ENCODE results near the gene GPR156. TPM values are rescaled to one million over a fixed set of nuclear protein-coding genes. Genes with fewer than 3 reads are reported as not detected.
"Not testable (repeated sequence)": the region's sequence is repeated elsewhere in the genome, so short reads cannot be mapped to it uniquely, and the experiment has no call there.

Gene GPR156
- total RNA-seq, 2 experiments from 2014 or later, result not detected

DNA sequence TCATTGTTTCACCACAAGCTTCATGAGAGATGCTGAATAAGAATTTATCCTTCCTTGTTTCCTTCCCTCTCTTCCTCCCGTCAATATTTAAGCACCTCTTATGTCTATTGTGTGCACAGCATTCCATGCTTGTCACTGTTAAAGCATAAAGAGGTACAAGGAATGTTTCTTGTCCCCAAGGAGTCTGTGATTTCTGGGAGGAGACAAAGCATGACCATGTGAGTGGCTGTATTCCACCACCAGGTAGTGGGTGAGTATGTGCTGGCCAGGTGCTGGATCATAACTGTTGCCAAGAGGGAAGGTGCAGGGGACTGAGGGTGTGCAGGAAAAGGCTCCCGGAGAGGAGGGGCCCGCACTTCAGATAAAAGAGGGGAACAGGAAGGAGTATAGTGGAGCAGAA is 127.9 kb downstream of the GPR156 start:
- DNase-seq (no peak), ATAC-seq (ENCODE audit: low read depth) (no peak)
- Mint-ChIP-seq H3K27ac (no peak overlapping the region), H3K9me3 (peaks cover 21% of the 10 kb centered on the region), H3K36me3 (peaks cover 7% of the 10 kb centered on the region), H3K27me3 (peaks cover 16% of the 10 kb centered on the region), H3K4me3 (no peak overlapping the region), H3K4me1 (no peaks in the 10 kb centered on the region)
- POLR2A ChIA-PET, result no interaction called here

DNA sequence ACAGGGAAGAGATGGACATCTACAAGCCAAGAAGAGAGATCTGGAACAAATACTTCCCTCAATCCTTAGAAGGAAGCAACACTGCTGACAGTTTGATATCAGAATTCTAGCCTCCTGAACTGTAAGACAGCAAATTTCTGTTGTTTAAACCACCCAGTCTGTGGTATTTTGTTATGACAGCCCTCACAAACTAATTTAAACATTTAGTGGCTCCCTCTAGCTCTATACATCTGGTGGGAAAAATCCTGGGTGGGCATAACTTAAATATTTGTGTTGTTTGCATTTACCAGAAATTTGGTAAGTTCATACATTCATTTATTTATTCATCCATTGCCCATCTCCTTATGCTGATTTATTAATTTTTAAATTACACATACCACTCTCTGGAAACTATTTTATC is 128.3 kb downstream of the GPR156 start:
- Mint-ChIP-seq H3K9me3 (peaks cover 21% of the 10 kb centered on the region), H3K4me3 (no peak overlapping the region), H3K27me3 (peaks cover 12% of the 10 kb centered on the region), H3K27ac (no peak overlapping the region), H3K4me1 (no peaks in the 10 kb centered on the region), H3K36me3 (peaks cover 7% of the 10 kb centered on the region)
- POLR2A ChIA-PET, result no interaction called here
- DNase-seq (no peak), ATAC-seq (ENCODE audit: low read depth) (no peak)

DNA sequence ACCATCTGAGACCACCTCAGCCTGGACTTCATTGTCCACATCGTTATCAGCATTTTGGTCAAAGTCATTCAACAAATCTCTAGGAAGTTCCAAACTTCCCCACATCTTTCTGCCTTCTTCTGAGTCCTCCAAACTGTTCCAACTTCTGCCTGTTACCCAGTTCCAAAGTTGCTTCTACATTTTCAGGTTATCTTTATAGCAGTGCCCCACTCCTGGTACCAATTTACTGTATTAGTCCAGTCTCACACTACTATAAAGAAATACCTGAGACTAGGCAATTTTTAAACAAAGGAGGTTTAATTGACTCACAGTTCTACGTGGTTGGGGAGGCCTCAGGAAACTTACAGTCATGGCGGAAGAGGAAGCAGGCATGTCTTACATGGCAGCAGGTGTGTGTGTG is 129.3 kb downstream of the GPR156 start:
- ATAC-seq (ENCODE audit: low read depth); POLR2A ChIA-PET: not testable (repeated sequence)

DNA sequence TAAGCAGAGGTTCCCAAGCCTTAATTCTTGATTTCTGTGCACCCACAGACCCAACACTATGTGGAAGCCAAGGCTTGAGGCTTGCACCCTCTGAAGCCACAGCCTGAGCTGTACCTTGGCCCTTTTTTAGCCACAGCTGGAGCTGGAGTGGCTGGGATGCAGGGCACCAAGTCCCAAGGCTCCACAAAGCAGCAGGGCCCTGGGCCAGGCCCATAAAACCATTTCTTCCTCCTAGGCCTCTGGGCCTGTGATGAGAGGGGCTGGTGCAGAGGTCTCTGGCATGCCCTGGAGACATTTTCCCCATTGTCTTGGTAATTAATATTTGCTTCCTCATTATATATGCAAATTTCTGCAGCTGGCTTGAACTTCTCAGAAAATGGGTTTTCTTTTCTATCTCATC is 129.9 kb downstream of the GPR156 start:
- Mint-ChIP-seq H3K9me3 (peaks cover 21% of the 10 kb centered on the region), H3K36me3 (peaks cover 7% of the 10 kb centered on the region), H3K4me3 (no peak overlapping the region), H3K27ac (no peak overlapping the region), H3K4me1 (no peaks in the 10 kb centered on the region), H3K27me3 (peaks cover 5% of the 10 kb centered on the region)
- ATAC-seq (ENCODE audit: low read depth), result no peak
- no peak for DNase-seq
- POLR2A ChIA-PET, result no interaction called here

More for the DNA sequence above, 129.3 kb downstream of the GPR156 start:
- H3K4me1 Mint-ChIP-seq, DNase-seq, H3K4me3 Mint-ChIP-seq, H3K36me3 Mint-ChIP-seq, H3K27me3 Mint-ChIP-seq, H3K27ac Mint-ChIP-seq: not testable (repeated sequence)
- peaks cover 21% of the 10 kb centered on the region for H3K9me3 Mint-ChIP-seq

DNA sequence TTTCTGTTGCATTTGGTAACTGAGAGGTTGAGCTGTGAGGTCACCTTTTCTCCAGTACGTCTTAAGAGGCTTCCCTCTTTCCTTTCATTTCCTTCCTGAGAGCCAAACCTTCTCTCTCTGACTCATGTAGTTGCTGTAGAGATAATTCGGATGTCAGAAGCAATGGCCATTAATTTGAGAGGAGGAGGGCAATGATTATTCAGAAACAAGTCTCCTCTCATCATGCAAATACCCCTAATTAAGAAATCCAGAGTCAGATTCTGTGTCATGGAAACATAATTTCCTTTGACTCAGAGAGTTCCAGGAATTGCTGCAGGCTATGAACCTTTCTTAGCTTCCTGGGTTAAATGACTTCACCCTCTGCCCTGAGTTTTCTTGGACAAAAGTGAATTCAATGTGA is 131.7 kb downstream of the GPR156 start:
- peaks cover 7% of the 10 kb centered on the region for H3K36me3 Mint-ChIP-seq
- H3K9me3 Mint-ChIP-seq, result peaks cover 21% of the 10 kb centered on the region
- no peak overlapping the region for H3K27ac Mint-ChIP-seq
- no peak overlapping the region for H3K4me3 Mint-ChIP-seq
- DNase-seq (no peak), ATAC-seq (ENCODE audit: low read depth) (no peak)
- POLR2A ChIA-PET, result no interaction called here
- no peaks in the 10 kb centered on the region for H3K27me3 Mint-ChIP-seq
- H3K4me1 Mint-ChIP-seq, result peaks cover 5% of the 10 kb centered on the region

DNA sequence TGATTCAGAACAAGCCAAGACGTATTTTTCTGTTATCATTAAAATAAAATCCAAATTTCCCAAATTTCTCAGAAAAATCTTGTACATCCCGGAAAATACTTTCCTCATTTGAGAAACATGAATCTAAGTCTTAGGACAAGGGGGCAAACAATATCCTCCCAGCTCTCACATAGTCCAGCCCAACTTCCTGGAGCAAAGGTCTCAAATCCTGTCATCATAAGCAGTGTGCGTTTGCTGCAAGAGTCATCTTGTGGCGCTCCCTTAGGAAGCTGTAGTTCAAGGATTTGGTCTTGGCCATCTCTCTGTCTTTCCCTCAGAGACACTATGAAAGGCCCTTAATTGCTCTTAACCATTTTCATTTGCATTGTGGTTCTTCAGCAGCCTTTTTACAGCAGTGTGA is 133.2 kb downstream of the GPR156 start:
- ATAC-seq (ENCODE audit: low read depth) (no peak), DNase-seq (no peak)
- H3K4me1 Mint-ChIP-seq, result peaks cover 13% of the 10 kb centered on the region
- no peaks in the 10 kb centered on the region for H3K27me3 Mint-ChIP-seq
- no peak overlapping the region for H3K27ac Mint-ChIP-seq
- H3K4me3 Mint-ChIP-seq, result no peak overlapping the region
- H3K36me3 Mint-ChIP-seq, result peaks cover 7% of the 10 kb centered on the region
- POLR2A ChIA-PET, result no interaction called here
- peaks cover 21% of the 10 kb centered on the region for H3K9me3 Mint-ChIP-seq

DNA sequence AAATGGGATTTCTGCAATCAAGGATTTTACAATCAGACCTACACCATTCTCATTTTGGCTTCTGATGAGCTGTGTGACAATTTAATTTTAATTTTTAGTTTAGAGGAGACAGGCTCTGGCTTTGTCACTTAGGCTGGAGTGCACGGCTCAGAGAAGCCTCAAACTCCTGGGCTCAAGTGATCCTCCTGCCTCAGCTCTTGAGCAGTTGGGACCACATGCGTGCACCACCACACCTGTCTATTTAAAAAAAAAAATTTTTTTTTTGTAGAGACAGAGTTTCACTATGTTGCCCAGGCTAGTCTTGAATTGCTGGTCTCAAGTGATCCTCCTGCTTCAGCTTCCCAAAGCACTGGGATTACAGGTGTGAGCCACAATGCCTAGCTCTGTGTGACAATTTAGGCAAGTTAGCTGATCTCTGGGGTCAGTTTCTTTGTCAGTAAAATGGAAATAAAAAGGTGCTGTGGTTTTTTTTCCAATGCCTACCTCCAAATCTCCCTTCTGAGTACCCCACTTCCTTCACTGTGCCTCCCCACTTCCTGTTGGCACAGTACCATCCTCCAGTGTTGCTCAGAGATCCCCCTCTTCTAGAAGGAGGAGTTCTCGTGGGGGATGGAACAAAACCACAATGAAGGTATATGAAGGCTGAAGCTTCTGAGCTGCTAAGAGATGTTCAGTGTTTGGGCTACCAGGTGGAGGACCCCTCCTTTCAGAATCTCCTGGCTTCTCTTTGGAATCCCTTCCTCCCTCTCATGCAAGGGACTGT is 136.7 kb downstream of the GPR156 start:
- Mint-ChIP-seq H3K27ac (no peak overlapping the region), H3K4me1 (peaks cover 13% of the 10 kb centered on the region), H3K4me3 (no peak overlapping the region), H3K36me3 (no peaks in the 10 kb centered on the region), H3K27me3 (no peaks in the 10 kb centered on the region), H3K9me3 (peaks cover 1% of the 10 kb centered on the region)
- DNase-seq (no peak), ATAC-seq (ENCODE audit: low read depth) (no peak)
- POLR2A ChIA-PET, result no interaction called here

DNA sequence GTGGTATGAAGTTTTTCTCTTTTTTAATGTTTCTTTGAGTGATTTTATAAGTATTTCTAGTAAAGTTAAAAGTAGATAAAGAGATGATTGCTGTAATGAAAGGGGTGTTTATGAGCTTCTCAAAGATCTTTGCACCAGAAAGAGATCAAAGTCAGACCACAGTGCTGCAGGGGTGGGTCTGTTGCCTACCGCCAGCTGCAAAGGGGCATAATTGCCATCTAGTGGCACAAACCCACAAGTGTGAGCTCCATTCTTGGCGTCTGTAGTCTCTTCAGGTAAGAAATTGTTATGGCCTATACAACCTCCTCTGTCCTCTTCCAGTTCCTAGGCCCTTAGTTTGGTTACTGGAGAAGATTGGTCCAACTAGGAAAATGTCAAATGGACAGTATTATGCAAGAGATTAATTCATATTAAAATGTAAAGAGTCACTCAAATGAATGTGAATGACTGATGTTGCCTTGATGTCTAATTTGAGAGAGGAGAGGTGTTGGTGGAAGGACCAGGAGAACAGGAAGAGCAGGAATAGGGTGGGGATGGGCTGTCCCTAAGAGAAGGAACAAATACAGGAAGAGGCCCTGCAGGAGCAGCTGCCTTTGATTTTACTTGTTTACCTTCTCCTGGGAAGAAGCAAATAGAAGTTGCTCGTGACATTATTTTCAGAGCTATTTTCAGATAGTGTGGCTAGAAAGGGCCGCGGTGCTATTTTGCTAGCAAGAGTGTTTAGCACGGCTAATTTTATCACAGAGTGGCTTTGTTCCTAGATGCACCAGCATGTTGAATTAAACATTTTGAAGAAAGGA is 137.8 kb downstream of the GPR156 start:
- Mint-ChIP-seq H3K9me3 (no peaks in the 10 kb centered on the region), H3K4me3 (no peak overlapping the region), H3K36me3 (no peaks in the 10 kb centered on the region), H3K27me3 (no peaks in the 10 kb centered on the region), H3K4me1 (peaks cover 13% of the 10 kb centered on the region), H3K27ac (no peak overlapping the region)
- POLR2A ChIA-PET, result interaction anchor here (1.0 to 1.5 kb wide), 3 partner anchors 52 to 255 kb away, joined by 3 to 6 read pairs (median 3); partner anchors contain the start of gene GSK3B
- peak; percentile 84 for ATAC-seq (ENCODE audit: low read depth)
- no peak for DNase-seq

DNA sequence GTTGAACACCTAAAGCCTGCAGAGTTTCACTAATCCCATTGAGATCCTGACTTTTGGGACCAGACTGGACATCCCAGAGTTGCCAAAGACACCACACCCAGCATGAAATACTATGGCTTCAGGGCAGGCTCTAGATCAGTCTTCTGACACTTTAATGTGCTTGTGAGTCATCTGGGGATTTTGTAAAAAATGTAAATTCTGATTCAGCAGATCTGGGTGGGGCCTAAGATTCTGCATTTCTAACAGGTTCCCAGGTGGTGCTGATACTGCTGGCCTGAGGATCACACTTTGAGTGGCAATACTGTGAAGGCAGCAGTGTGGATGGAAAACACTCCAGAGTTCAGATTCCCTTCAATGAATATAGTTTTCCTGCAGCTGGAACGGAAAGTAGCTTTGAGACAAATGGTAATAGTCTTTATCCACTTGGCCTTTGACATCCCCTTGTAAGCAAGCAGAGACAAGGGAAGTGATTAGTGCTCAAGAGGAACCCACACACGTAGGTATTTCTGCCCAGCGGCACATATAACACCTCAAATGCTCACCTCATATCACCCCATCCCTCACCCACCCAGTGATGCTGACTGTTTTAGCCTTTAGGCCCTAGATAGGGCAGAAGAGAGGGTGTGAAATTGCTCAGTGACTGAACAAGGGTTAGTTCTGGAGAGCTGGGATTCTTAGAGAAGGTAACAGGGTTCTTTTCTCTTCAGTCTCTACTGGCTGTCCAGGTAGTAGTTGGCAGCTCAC is 139.3 kb downstream of the GPR156 start:
- no peaks in the 10 kb centered on the region for H3K36me3 Mint-ChIP-seq
- no peaks in the 10 kb centered on the region for H3K9me3 Mint-ChIP-seq
- POLR2A ChIA-PET, result no interaction called here
- DNase-seq (no peak), ATAC-seq (ENCODE audit: low read depth) (no peak)
- no peaks in the 10 kb centered on the region for H3K27me3 Mint-ChIP-seq
- H3K4me1 Mint-ChIP-seq, result peaks cover 13% of the 10 kb centered on the region
- H3K4me3 Mint-ChIP-seq, result no peak overlapping the region
- H3K27ac Mint-ChIP-seq, result no peak overlapping the region

DNA sequence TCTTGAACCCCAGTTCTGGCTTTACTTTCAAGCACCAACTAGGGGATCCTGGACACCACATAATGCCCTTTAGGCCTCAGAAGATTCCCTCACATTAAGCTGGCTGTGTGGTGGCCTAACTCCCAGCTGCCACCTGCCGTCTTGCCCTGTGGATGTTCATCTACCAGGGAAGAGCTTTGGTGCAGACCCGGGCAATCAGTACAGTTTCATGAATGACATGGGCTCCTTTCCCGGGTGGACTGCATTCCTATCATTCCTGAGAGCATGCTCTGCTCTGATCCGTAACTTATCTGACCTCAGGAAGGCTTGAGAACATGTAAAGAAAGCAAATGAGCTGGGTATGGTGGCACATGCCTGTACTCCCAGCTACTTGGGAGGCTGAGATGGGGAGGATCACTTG is 140.8 kb downstream of the GPR156 start:
- H3K9me3 Mint-ChIP-seq, result no peaks in the 10 kb centered on the region
- DNase-seq (no peak), ATAC-seq (ENCODE audit: low read depth) (no peak)
- peaks cover 11% of the 10 kb centered on the region for H3K4me1 Mint-ChIP-seq
- H3K27me3 Mint-ChIP-seq, result no peaks in the 10 kb centered on the region
- no peaks in the 10 kb centered on the region for H3K36me3 Mint-ChIP-seq
- no peak overlapping the region for H3K4me3 Mint-ChIP-seq
- no peak overlapping the region for H3K27ac Mint-ChIP-seq
- POLR2A ChIA-PET, result no interaction called here

DNA sequence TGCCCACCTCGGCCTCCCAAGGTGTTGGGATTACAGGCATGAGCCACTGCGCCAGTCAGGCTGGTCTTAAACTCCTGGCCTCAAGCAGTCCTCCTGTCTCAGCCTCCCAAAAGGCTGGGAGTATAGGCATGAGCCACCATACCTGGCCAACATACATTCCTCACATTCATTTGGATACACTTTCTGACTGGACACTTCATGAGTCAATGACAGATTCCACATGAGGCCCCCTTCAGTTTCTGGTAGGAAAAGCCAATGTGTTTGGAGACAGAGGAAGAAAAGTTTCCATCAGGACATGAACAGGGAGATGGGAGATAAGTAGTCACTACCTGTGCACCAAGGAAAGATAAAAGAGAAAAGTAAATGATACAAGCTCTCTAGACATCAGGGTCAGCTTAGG is 141.3 kb downstream of the GPR156 start:
- no peak overlapping the region for H3K27ac Mint-ChIP-seq
- no peaks in the 10 kb centered on the region for H3K27me3 Mint-ChIP-seq
- no peaks in the 10 kb centered on the region for H3K9me3 Mint-ChIP-seq
- H3K4me1 Mint-ChIP-seq, result peaks cover 10% of the 10 kb centered on the region
- no peak for ATAC-seq (ENCODE audit: low read depth)
- no peak overlapping the region for H3K4me3 Mint-ChIP-seq
- DNase-seq, result no peak
- no peaks in the 10 kb centered on the region for H3K36me3 Mint-ChIP-seq
- POLR2A ChIA-PET, result no interaction called here

DNA sequence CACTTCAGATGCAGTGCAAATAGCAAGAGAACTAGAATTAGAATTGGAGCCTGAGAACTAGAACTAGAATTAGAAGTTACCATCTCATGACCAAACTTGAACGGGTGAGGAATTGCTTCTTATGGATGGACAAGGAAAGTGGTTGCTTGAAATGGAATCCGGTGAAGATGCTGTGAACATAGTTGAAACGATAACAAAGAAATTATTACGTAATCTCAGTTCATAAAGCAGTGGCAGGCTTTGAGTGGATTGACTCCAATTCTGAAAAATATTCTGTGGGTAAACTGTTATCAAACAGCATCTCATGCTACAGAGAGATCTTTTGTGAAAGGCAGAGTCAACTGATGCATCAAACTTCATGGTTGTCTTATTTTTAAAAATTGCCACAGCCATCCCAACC is 142.8 kb downstream of the GPR156 start:
- Mint-ChIP-seq H3K9me3 (no peaks in the 10 kb centered on the region), H3K4me3 (no peak overlapping the region), H3K27me3 (no peaks in the 10 kb centered on the region), H3K27ac (no peak overlapping the region), H3K4me1 (peaks cover 3% of the 10 kb centered on the region), H3K36me3 (no peaks in the 10 kb centered on the region)
- no peak for ATAC-seq (ENCODE audit: low read depth)
- POLR2A ChIA-PET, result no interaction called here
- no peak for DNase-seq

DNA sequence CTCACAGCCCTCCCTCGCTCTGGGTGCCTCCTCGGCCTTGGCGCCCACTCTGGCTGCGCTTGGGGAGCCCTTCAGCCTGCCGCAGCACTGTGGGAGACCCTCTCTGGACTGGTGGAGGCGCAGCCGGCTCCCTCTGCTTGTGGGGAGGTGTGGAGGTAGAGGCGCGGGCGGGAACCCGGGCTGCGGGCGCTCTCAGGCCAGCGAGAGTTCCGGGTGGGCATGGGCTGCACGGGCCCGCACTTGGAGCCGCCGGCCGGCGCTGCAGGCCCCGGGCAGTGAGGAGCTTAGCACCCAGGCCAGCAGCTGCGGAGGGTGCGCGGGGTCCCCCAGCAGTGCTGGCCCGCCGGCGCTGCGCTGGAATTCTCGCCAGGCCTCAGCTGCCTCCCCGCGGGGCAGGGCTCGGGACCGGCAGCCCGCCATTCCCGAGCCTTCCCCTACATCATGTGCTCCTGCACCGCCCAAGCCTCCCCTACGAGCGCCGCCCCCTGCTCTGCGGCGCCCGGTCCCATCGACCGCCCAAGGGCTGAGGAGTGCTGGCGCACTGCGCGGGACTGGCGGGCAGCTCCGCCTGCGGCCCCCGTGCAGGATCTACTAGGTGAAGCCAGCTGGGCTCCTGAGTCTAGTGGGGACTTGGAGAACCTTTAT is 144.8 kb downstream of the GPR156 start:
- DNase-seq (no peak), ATAC-seq (ENCODE audit: low read depth) (no peak)
- Mint-ChIP-seq H3K27ac (no peak overlapping the region), H3K36me3 (no peaks in the 10 kb centered on the region), H3K4me1 (no peaks in the 10 kb centered on the region), H3K4me3 (no peak overlapping the region), H3K27me3 (no peaks in the 10 kb centered on the region), H3K9me3 (no peaks in the 10 kb centered on the region)
- POLR2A ChIA-PET, result no interaction called here
